GM10847 (cell line): ENCODE results near the gene KCNK10.

Experiments
- POLR2A ChIP-seq: IDR thresholded peaks from 2 replicates; pipeline ENCODE4 v1.6.1; 2011; ENCODE audit not compliant: insufficient read length; ENCODE audit errors: extremely low read depth

Gene KCNK10

DNA sequence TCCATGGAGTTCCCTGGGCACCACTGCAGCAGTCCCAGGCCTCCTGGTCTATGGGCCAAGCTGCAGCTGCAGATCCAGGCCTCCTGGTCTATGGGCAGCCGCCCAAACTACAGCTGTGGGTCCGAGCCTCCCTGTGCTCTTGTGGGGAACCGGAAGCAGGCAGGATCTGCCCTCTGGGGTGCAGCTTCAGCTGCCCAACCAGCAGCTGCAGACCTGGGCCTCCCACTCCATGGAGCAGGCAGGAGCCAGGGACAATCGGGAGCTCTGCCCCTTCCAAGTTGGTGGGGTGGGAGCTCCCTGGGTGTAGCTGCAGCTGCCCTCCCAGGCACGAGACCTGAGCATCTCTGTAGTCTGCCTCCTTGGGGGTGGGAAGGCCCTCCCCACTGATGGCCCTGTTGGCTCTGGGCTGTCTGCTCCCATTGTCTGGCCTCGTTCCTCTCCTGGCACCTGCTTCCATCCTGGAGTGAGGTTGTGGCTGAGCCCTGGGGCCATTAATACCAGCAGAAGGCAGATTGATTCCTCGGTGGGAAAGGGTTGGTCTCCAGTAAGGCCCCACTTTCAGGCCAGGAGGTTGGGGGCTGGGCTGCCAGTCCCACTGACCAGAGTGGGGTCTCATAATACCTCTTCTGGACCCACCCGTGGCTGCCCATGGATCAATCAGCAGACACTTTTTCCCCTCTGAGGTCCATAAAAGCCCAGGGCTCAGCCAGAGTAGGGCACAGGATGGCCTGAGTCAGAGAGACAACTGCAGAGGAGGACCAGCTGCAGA lies 176.0 kb downstream of the KCNK10 start:
- no peak for TF ChIP-seq POLR2A

- no peak for TF ChIP-seq POLR2A
Measured at GRCh38 chr14:88143810-88144209, 179.3 kb downstream of the KCNK10 start.

- no peak for TF ChIP-seq POLR2A
Measured at GRCh38 chr14:88142997-88143396, 180.1 kb downstream of the KCNK10 start.

GRCh38 chr14:88140874-88141273 lies 182.2 kb downstream of the KCNK10 start:
- no peak for TF ChIP-seq POLR2A

DNA sequence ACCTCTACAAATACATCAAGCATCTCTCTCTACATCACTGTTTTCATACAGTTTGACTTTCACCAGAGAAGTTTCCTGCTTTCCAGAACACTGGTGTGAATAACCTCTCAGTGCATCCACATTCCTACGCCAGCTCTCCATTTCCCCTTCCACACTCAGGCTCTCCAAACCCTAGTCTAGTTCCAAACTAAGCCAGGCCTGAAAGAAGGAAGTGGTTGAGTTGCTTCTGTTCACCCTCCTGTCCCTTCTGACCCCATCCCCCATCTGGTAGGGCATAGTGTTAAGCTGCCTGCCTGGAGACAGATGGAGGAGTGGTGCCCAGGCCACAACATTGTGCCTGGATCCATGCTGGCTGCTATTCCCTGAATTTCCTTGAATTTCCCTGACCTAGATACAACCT lies 185.7 kb downstream of the KCNK10 start:
- TF ChIP-seq POLR2A = no peak
